CD14-positive monocyte (primary cell): Measurements from ENCODE around the gene NR3C1. TPM values are rescaled to one million over a fixed set of nuclear protein-coding genes. Genes with fewer than 3 reads are reported as not detected.

Experiments used
- DNase-seq, 3 donors: peaks; one replicate each; pipeline ENCODE4 v3.0.0-alpha.2; 2011 to 2022
- H2AFZ ChIP-seq: 2 replicates; pipeline ENCODE4 v1.6.0; 2012; ENCODE audit warnings: mild to moderate bottlenecking, low read depth, low read length, inconsistent platforms; ENCODE audit not compliant: insufficient read depth, poor library complexity, severe bottlenecking
- H3K27ac ChIP-seq, 2 donors: 1 replicate in 1 of 2; 2 replicates in 1 of 2; pipeline ENCODE4 v1.5.1; 2012 to 2013; ENCODE audit warnings: low read length in 2 of 2, control low read depth in 1 of 2, inconsistent platforms in 1 of 2, low read depth in 1 of 2, mild to moderate bottlenecking in 1 of 2
- H3K27me3 ChIP-seq, 2 donors: one replicate each; pipeline versions ENCODE4 v1.6.0 to v1.6.1; 2011 to 2013; ENCODE audit warnings: low read length in 2 of 2; ENCODE audit not compliant: control insufficient read depth in 2 of 2, insufficient read depth in 2 of 2
- H3K36me3 ChIP-seq, 2 donors: replicated peaks in 1 of 2; 1 replicate in 1 of 2; 2 replicates in 1 of 2; pipeline versions ENCODE4 v1.5.1 to v1.6.1; 2012 to 2013; ENCODE audit warnings: low read length in 2 of 2, control low read depth in 1 of 2, inconsistent platforms in 1 of 2, mild to moderate bottlenecking in 1 of 2; ENCODE audit not compliant: insufficient read depth in 2 of 2, control insufficient read depth in 1 of 2
- H3K4me1 ChIP-seq, 2 donors: 1 replicate in 1 of 2; 2 replicates in 1 of 2; pipeline versions ENCODE4 v1.5.1 to v1.6.1; 2012 to 2013; ENCODE audit warnings: low read length in 2 of 2, control low read depth in 1 of 2, inconsistent platforms in 1 of 2, mild to moderate bottlenecking in 1 of 2, moderate library complexity in 1 of 2; ENCODE audit not compliant: insufficient read depth in 2 of 2, control insufficient read depth in 1 of 2
- H3K4me2 ChIP-seq: replicated peaks from 2 replicates; pipeline ENCODE3; 2012; ENCODE audit warnings: low read length, moderate library complexity, mild to moderate bottlenecking; ENCODE audit not compliant: poor library complexity, severe bottlenecking; ENCODE audit errors: extremely low read depth
- H3K4me3 ChIP-seq, 3 experiments: fragments of 200-600 bp in 1 of 3; sonication (generic) in 1 of 3; replicated peaks in 1 of 3; 1 replicate in 2 of 3; 2 replicates in 1 of 3; pipeline ENCODE4 v1.5.1; 2011 to 2013; ENCODE audit warnings: low read length in 3 of 3, mild to moderate bottlenecking in 3 of 3, control low read depth in 2 of 3, low read depth in 2 of 3, inconsistent platforms in 1 of 3, moderate library complexity in 1 of 3
- H3K79me2 ChIP-seq: 2 replicates; pipeline ENCODE4 v1.6.0; 2012; ENCODE audit warnings: mild to moderate bottlenecking, control low read depth, inconsistent platforms, low read length, moderate library complexity; ENCODE audit not compliant: insufficient read depth
- H3K9ac ChIP-seq: 2 replicates; pipeline ENCODE4 v1.6.0; 2017; ENCODE audit warnings: low read length, mild to moderate bottlenecking; ENCODE audit not compliant: insufficient read depth, poor library complexity, severe bottlenecking
- H3K9me3 ChIP-seq, 2 donors: replicated peaks in 1 of 2; 1 replicate in 1 of 2; 2 replicates in 1 of 2; pipeline versions ENCODE4 v1.5.1 to v1.6.1; 2012 to 2013; ENCODE audit warnings: low read length in 2 of 2, control low read depth in 1 of 2; ENCODE audit not compliant: control insufficient read depth in 1 of 2, insufficient read depth in 1 of 2
- H4K20me1 ChIP-seq: 2 replicates; pipeline ENCODE4 v1.6.0; 2012; ENCODE audit warnings: mild to moderate bottlenecking, low read length, control low read depth, moderate library complexity; ENCODE audit not compliant: insufficient read depth
- H3K27ac Mint-ChIP-seq, 7 donors: one replicate each; pipeline ENCODE4 v1.8.0; 2020; ENCODE audit warnings: mild to moderate bottlenecking in 7 of 7, mixed read lengths in 7 of 7, moderate library complexity in 6 of 7, inconsistent platforms in 2 of 7
- H3K27me3 Mint-ChIP-seq, 3 donors: one replicate each; pipeline ENCODE4 v1.8.0; 2021 to 2022; ENCODE audit warnings: low read depth in 3 of 3, mild to moderate bottlenecking in 3 of 3, mixed read lengths in 3 of 3, moderate library complexity in 3 of 3, inconsistent platforms in 1 of 3
- H3K36me3 Mint-ChIP-seq, 2 donors: one replicate each; pipeline ENCODE4 v1.8.0; 2020; ENCODE audit warnings: mixed read lengths in 2 of 2, inconsistent platforms in 1 of 2, mild to moderate bottlenecking in 1 of 2
- H3K4me1 Mint-ChIP-seq: one replicate; pipeline ENCODE4 v1.8.0; 2020; ENCODE audit warnings: mild to moderate bottlenecking, mixed read lengths
- H3K4me3 Mint-ChIP-seq, 2 donors: one replicate each; pipeline ENCODE4 v1.8.0; 2020; ENCODE audit warnings: mild to moderate bottlenecking in 2 of 2, mixed read lengths in 2 of 2, moderate library complexity in 1 of 2
- H3K9me3 Mint-ChIP-seq, 7 donors: one replicate each; pipeline ENCODE4 v1.8.0; 2020 to 2022; ENCODE audit warnings: mixed read lengths in 7 of 7, mild to moderate bottlenecking in 6 of 7, moderate library complexity in 6 of 7, inconsistent platforms in 2 of 7
- WGBS: methylation state at CpG from one replicate; pipeline ENCODE4 v1.1.5; 2013; ENCODE audit warnings: missing lambda C conversion rate; ENCODE audit not compliant: insufficient coverage; 5-methylcytosine and 5-hydroxymethylcytosine counted together
- intact Hi-C, 2 donors: fragments of 100-400 bp; cut with micrococcal nuclease; formaldehyde crosslinking; loops; one replicate each; pipeline versions ENCODE4 v1.15.0 to v1.15.1; 2023
- polyA plus RNA-seq, 3 donors: library from polyadenylated mRNA; depleted of rRNA in 1 of 3; unstranded in 2 of 3; stranded (reverse) in 1 of 3; fragments of 300-500 nt in 2 of 3; fragments of >200 nt in 1 of 3; fragmentation: Illumina TruSeq in 2 of 3; gene quantifications; 1 replicate in 2 of 3; 2 replicates in 1 of 3; pipeline ENCODE4 v1.2.3, GENCODE V29; 2012 to 2021
- TF ChIP-seq, protein P1 (sequence below): fragments of 200-600 bp; IDR thresholded peaks from one replicate; pipeline ENCODE4 v1.8.0; 2022; ENCODE audit warnings: antibody characterized with exemption, mild to moderate bottlenecking

The NR3C1 gene
- polyA plus RNA-seq, 3 donors: 25.4 to 82.8 (median 75.1) TPM

GRCh38 chr5:143251946-143252345, 151.5 kb downstream of the NR3C1 start:
- Histone ChIP-seq H3K27ac (no peak overlapping the region), H3K36me3 (no peaks in the 10 kb centered on the region), H3K4me2 (no peak overlapping the region), H3K9ac (no peak overlapping the region), H2AFZ (no peak overlapping the region), H3K4me3 (no peak overlapping the region), H3K9me3 (no peaks in the 10 kb centered on the region), H3K27me3 (no peaks in the 10 kb centered on the region), H3K79me2 (no peaks in the 10 kb centered on the region), H4K20me1 (no peaks in the 10 kb centered on the region), H3K4me1 (peaks cover 15 to 30% of the 10 kb centered on the region in 2 donors)
- H3K4me1 Mint-ChIP-seq: peaks cover 36% of the 10 kb centered on the region
- DNase-seq: peak in 1 of 3 donors; percentile 18
- H3K36me3 Mint-ChIP-seq: no peaks in the 10 kb centered on the region
- peaks cover 0 to 2% (median 2%) of the 10 kb centered on the region in 3 donors for H3K27me3 Mint-ChIP-seq
- 100% methylated on average over 1 of the region's 4 CpGs for WGBS
- TF ChIP-seq, protein P1, sequence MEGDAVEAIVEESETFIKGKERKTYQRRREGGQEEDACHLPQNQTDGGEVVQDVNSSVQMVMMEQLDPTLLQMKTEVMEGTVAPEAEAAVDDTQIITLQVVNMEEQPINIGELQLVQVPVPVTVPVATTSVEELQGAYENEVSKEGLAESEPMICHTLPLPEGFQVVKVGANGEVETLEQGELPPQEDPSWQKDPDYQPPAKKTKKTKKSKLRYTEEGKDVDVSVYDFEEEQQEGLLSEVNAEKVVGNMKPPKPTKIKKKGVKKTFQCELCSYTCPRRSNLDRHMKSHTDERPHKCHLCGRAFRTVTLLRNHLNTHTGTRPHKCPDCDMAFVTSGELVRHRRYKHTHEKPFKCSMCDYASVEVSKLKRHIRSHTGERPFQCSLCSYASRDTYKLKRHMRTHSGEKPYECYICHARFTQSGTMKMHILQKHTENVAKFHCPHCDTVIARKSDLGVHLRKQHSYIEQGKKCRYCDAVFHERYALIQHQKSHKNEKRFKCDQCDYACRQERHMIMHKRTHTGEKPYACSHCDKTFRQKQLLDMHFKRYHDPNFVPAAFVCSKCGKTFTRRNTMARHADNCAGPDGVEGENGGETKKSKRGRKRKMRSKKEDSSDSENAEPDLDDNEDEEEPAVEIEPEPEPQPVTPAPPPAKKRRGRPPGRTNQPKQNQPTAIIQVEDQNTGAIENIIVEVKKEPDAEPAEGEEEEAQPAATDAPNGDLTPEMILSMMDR: no peak
- peak overlapping the region in 1 of 7 donors; percentile 80 for H3K27ac Mint-ChIP-seq
- intact Hi-C loops: no loop called here
- H3K4me3 Mint-ChIP-seq: no peak overlapping the region
- H3K9me3 Mint-ChIP-seq: peaks cover 0 to 6% (median 1%) of the 10 kb centered on the region in 7 donors

DNA sequence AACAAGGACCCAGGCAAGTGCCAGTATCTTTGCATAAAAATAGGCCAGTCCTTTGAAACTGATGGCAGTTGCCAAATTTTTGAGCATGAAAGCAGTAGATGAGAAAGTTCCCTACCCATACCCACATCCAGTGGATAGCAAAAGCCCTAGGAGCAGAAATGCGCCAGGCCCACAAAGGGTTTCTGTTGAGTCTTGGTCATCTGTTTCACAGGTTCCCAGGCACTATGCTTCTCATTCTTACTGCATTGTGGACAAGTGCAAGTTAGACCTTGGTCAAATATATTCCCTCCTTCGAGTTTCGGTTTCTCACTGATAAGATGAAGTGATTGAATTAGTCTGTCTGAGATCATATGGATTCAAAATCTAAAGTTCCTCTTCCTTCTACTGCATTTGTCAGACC, 152.3 kb downstream of the NR3C1 start:
- no peaks in the 10 kb centered on the region for H3K36me3 Mint-ChIP-seq
- H3K27me3 Mint-ChIP-seq: peaks cover 0 to 2% (median 2%) of the 10 kb centered on the region in 3 donors
- no peaks in the 10 kb centered on the region for H3K9me3 ChIP-seq
- no peak overlapping the region for H3K4me3 Mint-ChIP-seq
- H3K4me3 ChIP-seq: no peak overlapping the region
- H3K27ac ChIP-seq: no peak overlapping the region
- whole genome bisulfite sequencing: 100% methylated on average over 1 of the region's 3 CpGs
- TF ChIP-seq, protein P1: no peak
- no peaks in the 10 kb centered on the region for H3K27me3 ChIP-seq
- H3K36me3 ChIP-seq: no peaks in the 10 kb centered on the region
- no peak for DNase-seq
- intact Hi-C loops: no loop called here
- H4K20me1 ChIP-seq: no peaks in the 10 kb centered on the region
- no peak overlapping the region for H2AFZ ChIP-seq
- H3K4me2 ChIP-seq: no peak overlapping the region
- H3K27ac Mint-ChIP-seq: peak overlapping the region in 2 of 7 donors; percentile 12 to 40
- H3K9ac ChIP-seq: no peak overlapping the region
- no peaks in the 10 kb centered on the region for H3K79me2 ChIP-seq
- H3K9me3 Mint-ChIP-seq: peaks cover 0 to 6% (median 2%) of the 10 kb centered on the region in 7 donors
- peaks cover 15 to 30% of the 10 kb centered on the region in 2 donors for H3K4me1 ChIP-seq
- peaks cover 36% of the 10 kb centered on the region for H3K4me1 Mint-ChIP-seq
